GM18498 (cell line): Measurements from ENCODE around the gene GAS7.

ENCODE experiments used
- ATAC-seq: cut with Tn5 transposase; IDR thresholded peaks from one replicate; pipeline ENCODE4 v1.9.1; 2021; ENCODE audit warnings: mild to moderate bottlenecking, moderate library complexity; ENCODE audit not compliant: unreplicated experiment

Gene GAS7

DNA sequence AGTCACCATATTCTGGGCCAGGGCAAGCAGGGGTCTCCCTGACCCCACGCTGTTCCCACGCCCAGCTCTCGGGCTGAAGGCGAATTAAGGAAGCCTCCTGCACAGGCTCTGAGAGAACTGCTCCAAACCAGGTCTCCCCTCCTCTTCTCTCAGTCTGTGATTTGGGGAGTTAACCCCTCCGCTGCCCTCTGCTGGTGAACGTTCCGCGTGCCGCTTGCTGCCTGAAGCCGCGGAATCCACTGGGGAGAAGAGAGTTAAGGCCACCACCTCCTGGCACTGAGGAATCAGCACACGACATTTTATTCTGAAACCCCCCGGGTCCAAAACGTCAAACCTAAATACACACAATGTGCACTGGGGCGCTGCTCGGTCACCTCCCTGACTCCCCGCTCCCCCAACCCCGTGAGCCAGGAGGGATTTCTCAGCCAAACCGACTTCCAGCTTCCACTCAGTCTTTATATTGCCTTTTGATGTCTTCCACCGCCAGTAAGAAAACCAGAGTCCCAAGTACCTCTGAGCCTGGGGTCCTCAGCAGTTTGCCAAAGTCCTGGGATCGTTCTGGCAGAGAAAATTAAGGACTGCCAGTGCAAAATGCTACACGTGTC lies 238.9 kb downstream of the GAS7 start:
- no peak for ATAC-seq

DNA sequence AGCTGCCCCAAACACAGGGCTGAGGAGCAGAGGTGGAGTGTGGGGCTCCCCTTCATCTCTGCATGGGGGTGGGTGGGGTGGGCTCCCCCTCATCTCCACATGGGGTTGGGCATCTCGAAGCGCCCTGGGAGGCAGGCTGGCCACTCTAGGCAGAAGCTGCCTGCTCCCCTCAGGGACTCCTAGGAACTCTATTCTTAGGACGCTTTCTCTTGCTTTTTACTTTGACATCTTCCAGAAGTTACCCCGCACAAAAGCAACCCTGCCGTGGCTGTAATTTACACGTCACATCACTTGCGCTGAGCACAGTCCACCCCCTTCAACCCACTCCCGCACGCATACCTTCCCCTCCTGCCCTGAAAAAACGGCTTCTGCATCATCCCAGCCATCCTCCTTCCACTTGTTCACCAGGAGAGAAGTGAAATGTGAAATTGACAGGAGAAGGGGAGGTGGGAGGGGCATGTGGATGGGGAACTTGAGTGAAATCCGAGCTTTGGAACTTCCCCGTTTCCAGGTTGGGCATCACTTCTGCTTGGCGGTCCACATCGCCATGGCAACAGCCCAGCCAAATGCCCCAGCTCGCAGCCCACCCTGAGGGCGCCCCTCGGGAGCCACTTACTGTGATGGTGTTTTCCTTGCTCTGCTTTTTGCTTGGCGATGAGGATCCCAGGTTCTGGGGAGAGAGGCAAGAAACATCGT lies 239.7 kb downstream of the GAS7 start:
- no peak for ATAC-seq

DNA sequence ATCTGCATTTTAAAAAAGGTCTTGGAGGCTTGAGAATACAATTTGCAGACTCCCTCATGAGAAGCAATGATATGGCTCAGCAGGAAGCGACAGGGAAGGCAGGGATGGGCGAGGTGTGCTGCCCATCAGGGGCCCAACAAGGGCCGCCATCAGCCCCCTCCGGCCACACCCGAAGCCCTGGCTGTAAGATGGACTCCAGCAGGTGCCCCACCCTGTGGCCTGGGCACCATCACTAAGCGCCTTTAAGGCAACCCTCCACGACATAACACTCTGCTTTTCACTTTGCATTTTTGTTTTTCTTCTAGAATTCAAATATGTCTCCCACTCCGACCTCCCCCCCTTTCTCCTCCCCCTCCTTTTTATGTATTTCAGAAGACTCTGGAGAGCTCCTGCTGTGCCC lies 241.2 kb downstream of the GAS7 start:
- no peak for ATAC-seq

- no peak for ATAC-seq
These were observed 241.8 kb downstream of the GAS7 start for GRCh38 chr17:9956474-9957131.

- ATAC-seq, result no peak
These were observed 244.9 kb downstream of the GAS7 start for GRCh38 chr17:9953492-9953891.

DNA sequence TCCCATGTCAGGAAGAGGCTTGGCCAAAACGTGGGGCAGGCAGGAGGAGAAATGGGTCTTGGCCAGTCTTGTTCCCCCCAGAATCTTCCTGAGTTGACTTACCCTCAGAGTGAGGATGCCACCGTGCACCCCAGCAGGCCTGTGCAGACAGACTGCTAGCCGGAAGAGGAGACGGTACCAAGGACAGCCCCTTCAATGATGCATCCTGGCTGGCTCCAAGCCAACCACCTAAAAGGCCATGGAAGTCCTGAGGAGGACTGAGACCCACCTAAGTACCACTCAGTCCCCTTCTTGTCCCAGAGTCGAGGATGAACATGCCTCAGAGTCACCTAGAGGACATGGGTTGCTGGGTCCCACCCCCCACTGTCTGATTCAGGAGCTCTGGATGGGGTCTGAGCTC lies 246.6 kb downstream of the GAS7 start:
- ATAC-seq, result no peak

- ATAC-seq, result no peak
These were observed 249.5 kb downstream of the GAS7 start for GRCh38 chr17:9948928-9949327.

DNA sequence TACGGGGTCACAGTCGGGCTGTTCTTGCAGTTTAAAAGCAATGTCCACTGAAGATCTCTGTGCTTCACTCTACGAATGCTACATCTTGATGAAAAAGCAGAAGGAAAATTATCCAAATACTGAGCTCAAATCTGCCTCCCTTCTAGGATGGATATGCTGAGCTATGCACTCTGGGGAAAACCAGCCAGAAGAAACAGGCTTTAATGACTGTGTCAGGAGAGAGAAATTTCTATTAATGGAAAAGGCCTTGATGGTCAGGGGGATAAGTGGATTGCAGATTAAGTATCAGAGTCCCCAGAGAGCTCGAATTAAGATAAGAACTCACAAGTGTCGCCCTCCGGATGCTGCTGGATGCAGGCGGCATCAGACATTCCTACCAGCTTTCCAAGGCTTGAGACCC lies 253.7 kb downstream of the GAS7 start:
- no peak for ATAC-seq

- no peak for ATAC-seq
These were observed 255.1 kb downstream of the GAS7 start for GRCh38 chr17:9943343-9943742.

DNA sequence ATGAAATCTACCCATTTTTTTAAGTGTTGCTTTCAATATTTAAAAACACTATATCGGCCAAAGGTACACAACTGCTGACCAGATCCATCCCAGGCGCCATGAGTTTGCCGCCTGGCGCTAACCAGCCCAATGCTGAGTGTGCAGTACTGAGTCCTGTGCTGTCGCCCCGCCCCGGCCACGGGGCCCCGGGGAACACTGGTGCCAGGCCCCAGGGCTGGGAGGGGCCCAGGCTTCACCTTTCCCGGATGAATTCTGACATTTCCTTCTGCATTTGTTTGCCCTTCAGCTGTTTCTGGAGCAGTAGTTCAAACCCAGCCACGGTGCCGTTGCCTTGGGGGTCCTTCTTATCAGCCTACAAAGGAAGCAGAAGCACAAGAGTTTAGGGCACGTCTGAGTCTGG lies 255.5 kb downstream of the GAS7 start:
- no peak for ATAC-seq

DNA sequence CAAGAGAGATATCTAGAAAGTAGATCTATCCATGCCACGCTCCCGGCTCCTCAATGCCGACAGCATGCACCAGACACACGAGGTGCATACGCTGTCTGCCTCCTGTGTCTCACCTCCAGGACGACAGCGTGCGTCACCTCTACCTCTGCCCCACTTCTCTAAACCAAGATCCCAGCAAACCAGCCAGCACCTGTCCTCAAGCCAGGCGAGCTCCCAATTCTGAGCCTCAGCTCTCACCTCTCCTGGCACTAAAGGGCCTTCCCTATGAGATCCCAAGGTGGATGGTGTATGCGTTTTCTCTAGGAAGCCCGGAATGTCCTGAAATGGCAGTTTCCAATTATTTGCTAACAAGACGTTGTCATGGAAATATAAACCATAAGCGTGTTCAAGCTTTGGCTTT lies 257.1 kb downstream of the GAS7 start:
- ATAC-seq, result no peak

- no peak for ATAC-seq
These were observed 257.6 kb downstream of the GAS7 start for GRCh38 chr17:9940841-9941240.

DNA sequence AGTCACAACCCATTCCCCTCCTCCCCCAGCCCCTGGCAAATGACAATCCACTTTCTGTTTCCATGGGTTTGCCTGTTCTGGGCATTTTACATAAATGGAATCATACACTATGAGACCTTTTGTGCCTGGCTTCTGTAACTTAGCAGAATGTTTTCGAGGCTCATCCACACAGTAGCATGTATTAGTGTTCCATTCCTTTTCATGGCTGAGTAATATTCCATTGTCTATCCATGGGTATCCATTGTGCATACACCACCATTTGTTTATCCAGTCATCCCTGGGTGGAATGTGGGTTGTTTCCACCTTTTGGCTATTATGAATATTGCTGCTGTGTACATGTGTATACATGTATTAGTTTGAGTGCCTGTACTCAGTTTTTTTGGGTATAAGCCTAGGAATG lies 259.6 kb downstream of the GAS7 start:
- no peak for ATAC-seq

DNA sequence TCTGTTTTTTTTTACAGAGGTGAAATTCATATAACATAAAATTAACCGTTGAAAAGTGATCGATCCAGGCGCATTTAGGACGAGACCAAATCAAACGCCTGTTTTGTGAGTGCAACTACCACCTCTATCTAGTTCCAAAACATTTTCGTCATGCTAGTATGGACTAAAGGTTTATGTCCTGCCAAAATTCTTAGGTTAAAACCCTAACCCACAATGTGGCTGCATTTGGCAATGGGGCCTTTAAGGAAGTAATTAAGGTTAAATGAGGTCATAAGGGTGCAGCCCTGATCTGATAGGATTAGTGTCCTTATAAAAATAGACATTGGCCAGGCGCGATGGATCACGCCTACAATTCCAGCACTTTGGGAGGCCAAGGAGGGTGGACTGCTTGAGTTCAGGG lies 260.5 kb downstream of the GAS7 start:
- ATAC-seq, result no peak

GRCh38 chr17:9937241-9937761 lies 261.1 kb downstream of the GAS7 start:
- ATAC-seq, result no peak

GRCh38 chr17:9936095-9936494 lies 262.3 kb downstream of the GAS7 start:
- no peak for ATAC-seq

- no peak for ATAC-seq
These were observed 263.0 kb downstream of the GAS7 start for GRCh38 chr17:9935408-9935807.

GRCh38 chr17:9934331-9934730 lies 264.1 kb downstream of the GAS7 start:
- no peak for ATAC-seq

GRCh38 chr17:9932491-9932890 lies 265.9 kb downstream of the GAS7 start:
- ATAC-seq, result no peak

GRCh38 chr17:9931144-9931741 lies 267.2 kb downstream of the GAS7 start:
- ATAC-seq, result no peak

GRCh38 chr17:9929871-9930270 lies 268.5 kb downstream of the GAS7 start:
- no peak for ATAC-seq
